IPS-20b (cell line): ENCODE measurements around the gene IQCE.

ENCODE experiments used
- H3K27ac ChIP-seq: one replicate; pipeline ENCODE4 v1.5.1; 2013; ENCODE audit warnings: low read length
- H3K27me3 ChIP-seq: 2 replicates; pipeline ENCODE4 v1.6.1; 2013; ENCODE audit warnings: mild to moderate bottlenecking, low read length, inconsistent platforms; ENCODE audit not compliant: insufficient read depth
- H3K36me3 ChIP-seq: 2 replicates; pipeline ENCODE4 v1.6.1; 2013; ENCODE audit warnings: low read depth, mild to moderate bottlenecking, inconsistent platforms, low read length, moderate library complexity; ENCODE audit not compliant: insufficient read depth
- H3K4me1 ChIP-seq: 2 replicates; pipeline ENCODE4 v1.6.1; 2013; ENCODE audit warnings: mild to moderate bottlenecking, control low read depth, inconsistent platforms, low read length, moderate library complexity; ENCODE audit not compliant: insufficient read depth
- H3K4me3 ChIP-seq: 2 replicates; pipeline ENCODE4 v1.5.1; 2013; ENCODE audit warnings: mild to moderate bottlenecking, low read length, inconsistent platforms
- H3K9ac ChIP-seq: 2 replicates; pipeline ENCODE4 v1.6.1; 2013; ENCODE audit warnings: low read depth, mild to moderate bottlenecking, inconsistent platforms, low read length, moderate library complexity
- H3K9me3 ChIP-seq: 2 replicates; pipeline ENCODE4 v1.6.1; 2013; ENCODE audit warnings: mild to moderate bottlenecking, low read depth, low read length, inconsistent platforms; ENCODE audit not compliant: insufficient read depth

IQCE gene

DNA sequence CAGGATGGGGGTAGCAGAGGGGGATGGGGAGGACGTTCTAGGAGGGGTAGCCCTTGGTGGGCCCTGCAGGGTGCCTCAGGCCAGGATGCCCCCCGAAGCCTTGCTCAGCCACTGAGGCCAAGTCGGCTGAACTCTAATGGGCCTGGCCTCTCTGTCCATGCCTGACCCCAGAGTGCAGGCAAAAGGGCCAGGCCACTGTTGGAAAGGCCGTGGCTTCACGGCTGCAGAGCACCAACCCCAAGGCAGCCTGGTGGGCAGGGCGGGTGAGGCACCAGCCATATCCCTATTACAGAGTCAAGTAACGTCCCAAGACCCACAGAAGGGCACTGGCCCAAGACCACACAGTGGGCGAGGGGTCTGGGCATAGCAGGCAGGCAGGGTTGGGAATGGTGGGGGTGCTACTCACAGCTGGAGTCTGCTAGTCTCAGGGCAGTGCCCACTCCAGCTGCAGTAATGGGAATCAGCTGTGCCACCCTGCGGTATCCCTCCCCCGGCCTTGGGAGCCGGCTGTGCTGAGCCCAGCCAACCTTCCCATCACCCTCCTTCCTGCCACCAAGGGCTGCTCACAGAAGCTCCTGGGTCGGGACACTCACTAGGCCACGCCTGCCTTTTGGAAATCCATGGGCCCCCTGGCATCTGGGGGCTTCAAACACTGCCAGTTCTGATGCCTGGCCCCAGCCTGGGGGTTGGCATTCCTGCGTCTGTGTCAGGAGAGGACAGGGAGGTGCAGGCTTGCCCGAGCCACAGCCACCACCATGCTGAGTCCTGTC is 43.2 kb upstream of the IQCE start:
- no peak overlapping the region for H3K4me3 ChIP-seq
- H3K27ac ChIP-seq: no peak overlapping the region
- H3K4me1 ChIP-seq: peaks cover 20% of the 10 kb centered on the region; the same call in 1 of the 2 replicates
- no peaks in the 10 kb centered on the region for H3K36me3 ChIP-seq
- H3K27me3 ChIP-seq: peaks cover 35% of the 10 kb centered on the region
- no peaks in the 10 kb centered on the region for H3K9me3 ChIP-seq
- no peak overlapping the region for H3K9ac ChIP-seq

DNA sequence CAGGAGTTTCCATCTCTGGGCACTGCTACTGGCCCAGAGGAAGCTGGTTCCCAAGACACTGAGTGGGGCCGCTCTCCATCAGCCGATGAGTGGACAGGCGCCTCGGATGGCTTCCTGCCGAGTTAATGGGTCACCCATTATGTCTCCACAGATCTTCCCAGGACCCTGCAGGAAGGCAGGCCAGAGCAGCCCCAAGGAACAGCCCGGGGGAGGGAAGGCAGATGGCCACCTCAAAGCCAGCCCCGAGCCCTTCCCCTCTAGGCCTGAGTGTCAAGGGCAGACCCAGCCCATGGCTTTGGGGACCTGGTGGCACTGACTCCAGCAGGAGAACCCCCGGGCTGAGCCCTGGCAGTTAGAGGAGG is 42.6 kb upstream of the IQCE start:
- no peak overlapping the region for H3K27ac ChIP-seq
- no peak overlapping the region for H3K4me3 ChIP-seq
- peaks cover 41% of the 10 kb centered on the region for H3K27me3 ChIP-seq
- no peaks in the 10 kb centered on the region for H3K36me3 ChIP-seq
- no peaks in the 10 kb centered on the region for H3K9me3 ChIP-seq
- H3K9ac ChIP-seq: no peak overlapping the region
- peaks cover 21% of the 10 kb centered on the region; the same call in 1 of the 2 replicates for H3K4me1 ChIP-seq

DNA sequence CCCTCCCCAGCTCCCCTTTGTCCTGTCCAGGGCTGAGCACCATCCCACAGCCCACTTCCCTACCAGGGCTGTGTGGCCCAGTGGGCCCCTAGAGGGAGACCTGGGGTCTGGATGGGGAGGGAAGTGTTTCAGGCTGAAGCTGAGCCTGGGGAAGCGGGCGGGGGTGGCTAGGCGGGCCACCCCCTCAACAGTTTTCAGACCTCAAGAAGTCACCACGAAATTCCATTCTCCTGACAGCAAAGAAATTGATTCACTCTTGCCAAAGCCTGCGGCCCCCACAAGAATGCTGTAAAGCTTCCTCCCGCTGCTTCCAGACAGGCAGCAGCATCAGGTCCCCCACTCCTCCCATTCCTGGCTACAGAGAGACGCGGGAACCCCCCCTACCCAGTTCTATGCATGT is 41.8 kb upstream of the IQCE start:
- Histone ChIP-seq H3K27me3 (peaks cover 50% of the 10 kb centered on the region), H3K27ac (no peak overlapping the region), H3K4me1 (peaks cover 28% of the 10 kb centered on the region; the same call in 1 of the 2 replicates), H3K4me3 (no peak overlapping the region), H3K9ac (no peak overlapping the region), H3K36me3 (no peaks in the 10 kb centered on the region), H3K9me3 (no peaks in the 10 kb centered on the region)

DNA sequence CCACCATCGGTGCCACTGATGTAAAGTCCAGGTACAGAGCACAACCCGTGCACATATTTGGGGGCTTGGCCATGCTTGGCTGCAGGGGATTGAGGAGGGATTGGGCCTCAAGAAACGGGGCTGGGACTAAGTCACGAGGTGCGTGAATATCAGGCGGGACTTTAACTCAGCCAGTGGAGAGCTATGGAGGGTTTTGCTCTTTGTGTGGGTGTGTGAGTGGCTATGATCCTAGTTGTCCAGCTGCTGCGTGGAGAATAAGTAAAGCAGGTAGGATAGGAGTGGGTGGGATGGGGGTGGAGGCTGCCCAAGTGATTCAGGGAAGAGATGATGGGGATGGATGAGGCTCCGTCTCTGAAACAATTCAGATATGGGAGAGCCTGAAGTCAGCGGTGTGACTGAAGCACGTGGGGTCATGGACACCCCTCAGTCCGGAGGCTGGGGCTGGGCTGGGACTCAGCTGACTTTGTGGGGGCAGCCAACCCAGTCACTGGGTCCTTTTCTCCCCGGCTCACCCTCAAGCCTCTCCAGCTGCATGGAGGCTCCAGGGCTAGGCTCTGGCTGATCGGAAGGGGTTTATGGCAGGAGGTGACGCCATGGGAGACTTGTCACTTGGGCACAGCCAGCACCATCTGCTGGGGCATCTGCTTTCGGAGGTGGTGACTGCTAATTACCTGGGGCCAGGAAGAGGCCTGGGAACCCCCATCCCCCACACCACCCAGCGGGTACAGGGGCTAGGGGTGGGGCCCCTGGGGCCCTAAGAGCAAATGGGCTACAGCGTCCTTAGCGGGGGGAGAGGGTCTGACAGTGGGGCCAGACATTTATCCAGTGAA is 40.9 kb upstream of the IQCE start:
- Histone ChIP-seq H3K9ac (no peak overlapping the region), H3K4me1 (peaks cover 32% of the 10 kb centered on the region), H3K27me3 (peaks cover 58% of the 10 kb centered on the region), H3K4me3 (peak overlapping the region; percentile 70; the same call in 1 of the 2 replicates), H3K36me3 (no peaks in the 10 kb centered on the region), H3K9me3 (no peaks in the 10 kb centered on the region), H3K27ac (no peak overlapping the region)

DNA sequence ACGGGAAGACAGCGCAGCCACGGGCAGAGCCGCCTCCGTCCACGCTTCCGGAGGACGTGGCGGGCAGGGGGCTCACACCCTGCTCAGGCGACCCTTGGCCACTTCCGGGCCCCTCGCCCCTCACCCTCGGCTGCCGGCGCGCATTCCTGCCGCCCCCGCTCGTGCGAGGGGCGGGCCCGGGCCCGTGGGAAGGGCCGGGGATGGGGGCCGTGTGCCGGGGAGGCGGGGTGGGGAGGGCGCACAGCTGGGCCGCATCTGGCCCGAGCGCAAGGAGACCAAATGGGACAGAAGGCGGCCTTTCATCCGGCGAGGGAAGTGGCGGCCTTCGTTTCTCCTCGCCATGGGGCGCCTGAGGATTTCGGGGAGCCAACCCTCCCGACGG is 40.1 kb upstream of the IQCE start:
- Histone ChIP-seq H3K27ac (no peak overlapping the region), H3K9ac (peak overlapping the region; percentile 37; the same call in 1 of the 2 replicates), H3K4me3 (peak overlapping the region; percentile 70), H3K9me3 (no peaks in the 10 kb centered on the region), H3K27me3 (peaks cover 62% of the 10 kb centered on the region), H3K4me1 (peaks cover 39% of the 10 kb centered on the region), H3K36me3 (no peaks in the 10 kb centered on the region)

DNA sequence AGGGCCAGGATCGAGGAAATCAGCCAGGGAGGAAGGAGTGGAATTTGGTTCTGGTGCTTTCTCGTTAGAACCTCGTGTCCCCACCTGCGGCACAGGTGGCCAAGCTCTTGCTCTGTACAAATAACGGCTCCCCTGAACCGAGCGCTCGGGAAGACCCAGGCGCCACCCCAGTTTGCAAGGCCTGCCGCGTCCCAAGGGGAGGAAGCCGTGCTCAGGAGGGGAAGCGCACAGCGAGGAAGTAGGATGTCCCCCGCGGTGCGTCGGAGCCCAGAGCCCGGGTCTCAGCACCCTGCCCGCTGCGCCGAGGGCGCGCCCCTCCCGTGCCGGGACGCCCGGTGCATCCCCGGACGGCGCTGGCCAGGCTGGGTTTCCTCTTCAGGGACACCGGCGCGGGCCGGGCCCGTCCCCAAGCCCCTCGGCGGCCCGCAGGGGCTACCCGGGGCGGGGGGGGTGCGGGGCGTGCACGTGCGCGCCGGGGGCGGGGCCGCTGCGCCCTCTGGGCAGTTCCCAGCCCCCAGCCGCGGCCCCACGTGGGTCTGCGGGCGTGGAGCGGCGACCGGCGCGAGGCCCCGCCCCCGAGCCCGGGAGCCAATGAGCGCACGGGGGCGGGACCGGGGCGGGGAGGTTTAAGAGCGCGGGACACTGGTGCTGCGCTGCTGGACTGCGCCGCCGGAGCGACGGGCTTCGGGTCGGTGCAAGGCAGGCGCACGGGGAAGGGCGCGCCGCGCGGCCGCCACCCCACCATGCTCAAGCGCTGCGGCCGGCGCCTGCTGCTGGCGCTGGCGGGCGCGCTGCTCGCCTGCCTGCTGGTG is 39.5 kb upstream of the IQCE start, which contains the start of gene LFNG:
Gene LFNG, plus strand, starts transcription at position 656 of the 812 bp plus-strand sequence. Its CDS starts 88 bp downstream, at position 744.
- Histone ChIP-seq H3K4me1 (peaks cover 39% of the 10 kb centered on the region), H3K4me3 (peak within 1 kb of the TSS; percentile 70), H3K9ac (peak within 1 kb of the TSS; percentile 37; the same call in 1 of the 2 replicates), H3K36me3 (no peaks in the 10 kb centered on the region), H3K27me3 (peaks cover 62% of the 10 kb centered on the region), H3K27ac (no peak within 1 kb of the TSS), H3K9me3 (no peaks in the 10 kb centered on the region)

DNA sequence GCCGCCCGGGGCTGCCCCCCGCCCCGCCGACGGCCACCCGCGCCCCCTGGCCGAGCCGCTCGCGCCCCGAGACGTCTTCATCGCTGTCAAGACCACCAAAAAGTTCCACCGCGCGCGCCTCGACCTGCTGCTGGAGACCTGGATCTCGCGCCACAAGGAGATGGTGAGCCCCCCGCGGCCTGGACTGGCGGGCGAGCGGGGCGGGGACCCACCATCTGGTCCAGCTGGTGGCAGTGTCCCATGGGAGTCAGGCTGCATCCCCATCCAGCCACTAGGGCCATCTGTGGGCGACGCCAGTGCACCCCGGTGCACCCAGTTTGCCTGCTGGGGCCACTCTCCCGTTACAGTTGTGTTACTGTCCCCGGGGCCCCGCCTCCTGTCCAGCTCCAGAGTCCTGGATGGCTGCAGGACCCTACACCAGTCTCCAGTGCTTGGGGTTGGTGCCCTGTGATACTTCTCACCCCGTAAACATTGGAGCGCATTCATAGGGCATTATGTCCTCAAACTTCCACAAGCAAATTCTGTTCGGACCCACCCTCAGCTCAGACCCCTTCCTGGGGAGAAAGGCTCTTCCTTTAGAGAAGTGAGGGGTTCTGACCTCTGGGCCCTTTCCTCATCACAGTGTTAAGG is 38.5 kb upstream of the IQCE start:
- Histone ChIP-seq H3K4me1 (peaks cover 43% of the 10 kb centered on the region), H3K4me3 (peak overlapping the region; percentile 69), H3K27me3 (peaks cover 62% of the 10 kb centered on the region), H3K9me3 (no peaks in the 10 kb centered on the region), H3K36me3 (peaks cover under 1% of the 10 kb centered on the region; the same call in 1 of the 2 replicates), H3K27ac (no peak overlapping the region), H3K9ac (peak overlapping the region; percentile 9; the same call in 1 of the 2 replicates)

DNA sequence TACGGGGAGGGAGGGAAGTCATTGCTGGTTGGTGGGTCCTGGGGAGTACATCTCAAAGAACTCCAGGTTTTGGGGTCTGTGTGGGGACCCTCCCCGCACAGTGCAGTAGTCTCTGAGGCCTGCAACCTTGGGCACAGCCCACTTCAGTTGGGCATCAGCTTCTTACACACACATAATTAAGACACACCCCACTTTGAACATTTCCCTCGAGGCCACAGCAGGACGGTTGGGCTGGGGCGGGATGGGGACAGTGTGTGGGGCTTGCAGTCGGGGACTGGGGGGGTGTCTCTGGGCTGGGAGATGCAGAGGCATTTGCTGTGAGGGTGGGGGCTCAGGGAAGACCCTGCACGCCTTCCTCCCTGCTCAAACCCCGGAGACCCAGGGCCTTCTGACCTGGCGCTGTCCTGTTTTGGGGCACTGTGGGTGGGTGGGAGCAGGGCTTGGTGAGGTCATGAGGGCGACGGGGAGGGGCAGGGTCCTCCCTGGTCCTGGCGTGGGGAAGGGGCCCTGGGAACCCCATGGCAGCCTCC is 38.0 kb upstream of the IQCE start:
- H3K36me3 ChIP-seq: peaks cover 7% of the 10 kb centered on the region; the same call in 1 of the 2 replicates
- H3K4me3 ChIP-seq: peak overlapping the region; percentile 69
- H3K4me1 ChIP-seq: peaks cover 49% of the 10 kb centered on the region
- peak overlapping the region; percentile 9; the same call in 1 of the 2 replicates for H3K9ac ChIP-seq
- H3K9me3 ChIP-seq: no peaks in the 10 kb centered on the region
- H3K27ac ChIP-seq: no peak overlapping the region
- peaks cover 62% of the 10 kb centered on the region for H3K27me3 ChIP-seq

DNA sequence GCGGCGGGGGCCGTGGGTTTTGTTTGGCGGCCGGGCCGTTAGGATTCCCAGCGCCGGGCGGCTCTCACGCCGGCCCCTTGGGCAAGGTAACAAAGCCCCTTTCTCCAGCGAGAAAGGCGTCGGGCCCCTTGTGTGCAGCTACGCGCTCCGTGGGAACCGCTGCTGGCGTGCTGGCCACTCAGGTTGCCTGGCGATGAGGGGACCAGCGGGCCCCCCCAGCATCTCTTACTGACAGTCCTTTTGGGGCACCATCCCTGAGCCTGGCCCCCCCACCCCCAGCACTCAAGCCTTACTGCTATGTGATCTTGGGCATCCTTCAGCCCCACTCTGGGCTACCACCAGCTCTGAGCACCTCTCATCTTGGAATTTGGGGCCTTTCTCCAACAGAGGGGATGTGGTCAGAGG is 37.4 kb upstream of the IQCE start:
- peak overlapping the region; percentile 54; the same call in 1 of the 2 replicates for H3K4me3 ChIP-seq
- H3K27me3 ChIP-seq: peaks cover 59% of the 10 kb centered on the region
- H3K9me3 ChIP-seq: no peaks in the 10 kb centered on the region
- H3K9ac ChIP-seq: peak overlapping the region; percentile 32; the same call in 1 of the 2 replicates
- peaks cover 54% of the 10 kb centered on the region for H3K4me1 ChIP-seq
- peaks cover 12% of the 10 kb centered on the region; the same call in 1 of the 2 replicates for H3K36me3 ChIP-seq
- H3K27ac ChIP-seq: no peak overlapping the region

DNA sequence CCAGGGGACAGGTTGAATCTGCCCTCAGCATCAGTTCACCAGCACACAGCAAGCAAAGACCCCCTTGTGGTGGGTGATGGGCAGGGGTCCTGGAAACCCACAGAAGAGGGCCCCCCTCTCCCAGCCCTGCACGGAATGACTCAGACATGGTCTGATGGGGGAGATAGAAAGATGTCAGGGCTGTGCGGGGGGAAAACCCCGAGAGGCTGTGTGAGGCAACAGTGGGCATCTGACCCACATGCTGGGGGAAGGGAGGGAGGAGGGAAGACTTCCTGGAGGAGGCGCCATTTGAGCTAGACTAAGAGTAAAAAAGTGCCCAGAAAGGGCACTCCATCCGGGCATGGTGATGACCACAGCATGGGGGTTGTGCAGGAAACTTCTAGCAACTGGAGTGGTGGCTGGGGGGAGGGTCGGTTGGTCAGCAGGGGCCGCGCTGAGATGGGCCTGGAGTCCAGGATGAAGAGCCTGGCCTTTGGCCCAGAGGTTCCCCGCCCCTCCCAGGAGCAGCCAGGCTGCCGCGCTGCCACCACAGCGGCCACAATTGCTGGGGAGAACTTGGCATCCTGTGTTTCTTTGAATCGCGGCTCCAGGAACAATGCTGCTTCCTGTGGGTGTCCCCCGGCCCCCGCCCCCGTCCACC is 36.7 kb upstream of the IQCE start:
- no peak overlapping the region for H3K27ac ChIP-seq
- H3K4me3 ChIP-seq: peak overlapping the region; percentile 54; the same call in 1 of the 2 replicates
- H3K9me3 ChIP-seq: no peaks in the 10 kb centered on the region
- H3K9ac ChIP-seq: no peak overlapping the region; the same call in 1 of the 2 replicates
- peaks cover 50% of the 10 kb centered on the region for H3K4me1 ChIP-seq
- H3K36me3 ChIP-seq: peaks cover 19% of the 10 kb centered on the region
- H3K27me3 ChIP-seq: peaks cover 54% of the 10 kb centered on the region
